ENCODE data around the gene FKBP1B. TPM values are rescaled to one million over a fixed set of nuclear protein-coding genes. Genes with fewer than 3 reads are reported as not detected.

Gene FKBP1B
- total RNA-seq, 1 donor from 2014 or later = 5.0 TPM

DNA sequence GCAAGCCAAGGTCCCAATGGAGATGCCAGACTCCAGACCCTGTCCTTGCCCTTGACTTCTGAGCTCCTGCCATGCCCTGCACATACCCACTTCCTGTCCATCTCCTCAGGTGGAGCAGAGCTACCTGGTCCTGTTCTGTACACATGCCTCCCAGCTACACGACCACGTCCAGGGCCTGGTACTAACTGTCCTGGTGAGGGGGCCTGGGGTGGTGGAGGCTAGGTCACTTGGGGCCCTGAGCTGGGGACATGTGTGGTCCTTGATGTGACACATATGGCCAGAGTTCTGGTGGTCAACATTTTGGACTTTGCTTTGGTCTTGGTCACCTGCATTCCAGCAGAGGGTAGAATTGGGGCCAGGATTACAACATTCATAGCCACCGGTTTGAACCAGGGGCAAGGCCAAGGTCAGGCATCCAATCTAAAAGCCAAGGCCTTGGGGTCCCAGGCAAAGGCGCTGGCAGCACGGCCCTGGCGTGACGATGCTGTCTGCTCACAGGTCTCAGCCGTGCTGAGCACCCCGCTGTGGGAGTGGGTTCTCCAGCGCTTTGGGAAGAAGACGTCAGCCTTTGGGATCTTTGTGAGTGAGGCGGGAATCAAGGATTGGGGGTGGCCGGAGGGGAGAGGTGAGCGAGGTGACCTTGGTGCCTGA, 27.1 kb upstream of the FKBP1B start:
- DNase-seq (ENCODE audit: low spot score) = peak; percentile 59

DNA sequence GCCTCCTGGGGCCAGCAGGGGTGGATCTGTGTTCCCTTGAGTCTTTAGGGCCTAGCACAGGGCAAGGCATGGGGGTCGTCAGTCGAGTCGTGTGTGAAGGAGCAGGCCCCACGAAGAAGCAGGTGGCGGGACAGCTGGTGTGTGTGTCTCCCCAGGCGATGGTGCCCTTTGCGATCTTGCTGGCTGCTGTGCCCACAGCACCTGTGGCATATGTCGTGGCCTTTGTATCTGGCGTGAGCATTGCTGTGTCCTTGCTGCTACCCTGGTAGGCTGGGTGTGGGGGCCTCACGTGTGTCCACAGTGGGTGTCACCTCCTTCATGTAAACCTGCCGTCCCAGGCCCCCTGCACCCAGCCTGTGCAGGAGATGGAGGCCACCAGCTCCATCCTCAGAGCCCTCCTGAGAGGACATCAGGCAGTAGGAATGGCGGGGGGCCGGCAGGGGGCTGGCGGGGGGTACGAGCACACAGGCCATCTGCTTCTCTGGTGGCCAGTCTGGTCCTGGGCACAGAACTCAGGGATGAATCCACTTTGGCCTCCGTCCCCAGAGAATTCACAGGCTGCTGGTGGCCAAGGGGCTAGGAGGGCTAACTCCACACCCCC, 26.5 kb upstream of the FKBP1B start:
- no peak for DNase-seq (ENCODE audit: low spot score)

DNA sequence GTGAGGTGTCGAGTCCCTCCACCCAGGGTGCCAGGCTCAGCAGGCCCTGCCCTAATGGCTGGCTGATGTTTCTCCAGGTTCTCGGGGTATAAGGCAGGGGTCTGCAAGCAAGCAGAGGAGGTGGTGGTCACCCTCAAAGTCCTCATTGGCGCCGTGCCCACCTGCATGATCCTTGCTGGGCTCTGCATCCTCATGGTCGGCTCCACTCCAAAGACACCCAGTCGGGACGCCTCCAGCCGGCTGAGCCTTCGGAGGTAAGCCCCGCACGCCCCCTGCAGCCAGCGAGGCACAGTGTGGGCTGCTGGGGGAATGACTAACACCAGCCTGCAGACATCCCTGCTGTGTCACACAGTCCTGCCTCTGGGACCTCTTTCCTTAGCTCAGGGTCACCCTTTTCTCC, 25.5 kb upstream of the FKBP1B start:
- DNase-seq (ENCODE audit: low spot score) = no peak

DNA sequence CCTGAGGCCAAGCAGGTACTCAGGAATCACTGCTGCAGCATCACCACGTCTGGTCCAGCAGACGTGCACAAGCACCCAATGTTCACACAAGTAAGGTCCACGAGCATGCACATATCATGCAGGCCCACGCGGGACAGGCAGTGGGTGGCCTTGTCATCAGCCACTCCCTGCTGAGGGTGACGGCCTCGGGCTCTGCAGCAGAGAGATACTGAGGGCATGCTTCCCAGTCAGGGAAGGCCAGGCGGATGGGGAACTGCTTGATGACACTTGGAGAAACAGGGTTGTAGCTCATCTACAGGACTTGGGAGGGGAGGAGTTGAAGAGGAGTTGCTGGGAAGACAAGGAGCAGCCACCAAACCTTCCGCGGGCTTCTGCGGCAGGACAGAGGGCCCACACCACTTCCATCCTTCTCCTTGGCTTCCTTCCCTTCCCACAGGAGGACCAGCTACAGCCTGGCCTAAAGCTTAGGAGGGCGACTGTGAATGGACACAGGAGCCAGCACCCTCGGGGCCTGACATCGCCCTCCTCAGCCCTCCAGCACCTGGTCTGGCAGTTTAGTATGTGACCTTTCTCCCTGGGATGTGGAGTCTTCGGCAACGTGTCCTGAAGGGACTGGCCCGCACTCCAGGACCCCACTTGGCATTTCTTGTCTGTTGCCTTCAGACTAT, 24.4 kb upstream of the FKBP1B start:
- DNase-seq (ENCODE audit: low spot score) = no peak

DNA sequence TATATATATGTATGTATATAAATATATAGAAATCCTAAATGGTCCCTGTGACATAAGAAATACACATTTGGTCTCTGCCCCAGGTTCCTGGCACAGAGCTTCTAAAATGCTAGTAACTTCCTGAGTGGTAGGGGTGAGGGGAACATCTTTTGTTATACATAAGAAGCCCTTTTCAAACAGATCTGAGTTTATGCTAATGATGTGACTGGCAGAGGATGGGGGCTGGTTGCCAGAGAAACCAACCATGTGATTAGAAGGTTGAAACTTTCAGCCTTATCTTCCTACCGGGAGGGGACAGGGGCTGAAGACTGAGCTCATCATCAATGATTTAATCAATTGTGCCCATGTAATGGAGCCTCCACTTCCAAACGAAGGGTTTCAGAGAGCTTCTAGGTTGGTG, 23.3 kb upstream of the FKBP1B start:
- no peak for DNase-seq (ENCODE audit: low spot score)

DNA sequence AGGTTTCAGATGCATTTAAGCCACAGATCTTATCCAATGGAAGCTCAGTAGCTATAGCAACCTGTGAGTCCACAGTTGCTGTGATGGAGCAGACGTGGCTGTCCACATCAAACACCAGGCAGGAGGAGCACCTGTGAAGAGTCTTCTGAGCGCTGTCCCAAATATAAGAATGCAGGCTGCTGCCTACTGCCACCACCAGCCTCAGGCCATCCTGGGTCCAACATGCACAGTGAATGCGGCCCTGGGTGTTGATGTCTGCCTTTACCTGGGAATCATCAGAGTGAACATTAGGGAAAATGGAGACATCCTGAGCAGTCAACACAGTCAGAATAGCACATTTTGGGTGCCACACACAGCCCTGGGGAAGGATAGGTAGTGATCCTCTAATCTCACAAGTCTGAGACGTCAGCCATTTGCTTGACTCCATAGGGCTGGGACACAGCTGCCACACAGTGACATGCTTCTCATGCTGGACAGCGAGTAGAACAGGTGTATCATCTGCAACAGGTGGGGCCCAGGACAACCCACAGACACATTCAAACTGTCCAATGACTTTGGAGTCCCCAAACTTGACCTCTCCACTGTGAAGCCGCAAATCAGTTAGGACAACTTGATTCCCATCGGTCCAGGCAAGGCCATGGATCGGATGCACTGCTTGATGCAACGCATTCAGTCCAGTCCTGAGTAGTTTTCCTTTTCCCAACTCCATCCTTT, 10.6 kb upstream of the FKBP1B start:
- DNase-seq (ENCODE audit: low spot score) = peak; percentile 73

DNA sequence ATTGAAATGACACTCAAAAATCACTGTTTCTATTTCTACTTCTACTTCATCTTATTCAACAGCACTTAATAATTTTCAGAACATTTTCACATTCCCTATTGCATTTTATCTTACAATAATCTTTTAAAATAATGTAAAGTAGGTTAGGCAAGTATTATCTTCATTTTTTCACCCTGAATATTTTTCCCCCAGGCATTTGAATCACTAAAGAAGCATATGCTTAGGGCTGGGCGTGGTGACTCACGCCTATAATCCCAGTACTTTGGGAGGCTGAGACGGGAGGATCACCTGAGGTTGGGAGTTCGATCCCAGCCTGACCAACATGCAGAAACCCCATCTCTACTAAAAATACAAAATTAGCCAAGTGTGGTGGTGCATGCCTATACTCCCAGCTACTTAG, 9.0 kb upstream of the FKBP1B start:
- DNase-seq (ENCODE audit: low spot score) = no peak

DNA sequence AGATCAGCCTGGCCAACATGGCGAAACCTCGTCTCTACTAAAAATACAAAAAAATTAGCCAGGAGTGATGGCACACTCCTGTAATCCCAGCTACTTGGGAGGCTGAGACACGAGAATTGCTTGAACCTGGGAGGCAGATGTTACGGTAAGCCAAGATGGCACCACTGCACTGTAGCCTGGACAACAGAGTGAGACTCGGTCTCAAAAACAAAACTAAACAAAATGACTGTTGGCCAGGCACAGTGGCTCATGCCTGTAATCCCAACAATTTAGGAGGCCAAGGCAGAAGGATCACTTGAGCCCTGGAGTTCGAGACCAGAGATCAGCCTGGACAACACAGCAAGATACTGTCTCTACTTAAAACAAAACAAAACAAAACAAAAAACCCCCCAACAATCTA, 6.4 kb upstream of the FKBP1B start:
- DNase-seq (ENCODE audit: low spot score) = peak; percentile 37

DNA sequence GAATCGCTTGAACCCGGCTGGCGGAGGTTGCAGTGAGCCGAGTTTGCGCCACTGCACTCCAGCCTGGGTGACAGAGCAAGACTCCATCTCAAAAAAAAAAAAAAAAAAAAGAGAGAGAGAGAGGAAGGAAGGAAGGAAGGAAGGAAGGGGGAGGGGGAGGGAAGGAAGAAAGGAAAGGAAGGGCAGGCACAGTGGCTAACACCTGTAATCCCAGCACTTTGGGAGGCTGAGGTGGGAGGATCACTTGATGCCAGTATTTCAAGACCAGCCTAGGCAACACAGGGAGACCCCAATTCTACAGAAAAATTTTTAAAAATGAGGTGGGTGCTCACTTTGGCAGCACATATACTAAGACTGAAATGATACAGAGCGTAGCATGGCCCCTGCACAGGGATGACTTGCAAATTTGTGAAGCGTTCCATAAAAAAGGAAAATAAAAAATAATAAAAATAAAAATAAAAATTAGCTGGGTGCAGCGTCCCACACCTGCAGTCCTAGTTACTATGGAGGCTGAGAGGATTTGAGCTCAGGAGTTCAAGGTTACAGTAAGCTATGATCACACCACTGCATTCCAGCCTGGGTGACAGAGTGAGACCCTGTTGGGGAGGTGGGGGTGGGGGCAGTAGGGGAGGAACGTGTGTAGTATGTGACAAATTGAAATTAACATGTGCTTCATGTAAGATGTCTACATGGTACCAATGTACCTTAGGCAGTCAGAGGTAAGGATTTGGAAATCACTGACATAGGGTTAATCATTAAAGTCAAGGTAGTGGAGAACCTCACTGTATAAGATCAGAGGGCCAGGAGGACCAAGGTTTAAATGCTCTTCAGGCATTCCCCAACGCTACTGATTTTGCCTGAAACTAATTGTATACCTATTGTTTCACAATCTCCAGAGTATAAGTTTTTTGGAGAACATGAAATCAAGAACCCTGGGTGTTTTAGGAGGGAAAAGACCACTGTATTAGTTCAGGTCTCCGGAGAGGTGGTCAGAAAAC, 3.7 kb upstream of the FKBP1B start:
- DNase-seq (ENCODE audit: low spot score) = no peak

DNA sequence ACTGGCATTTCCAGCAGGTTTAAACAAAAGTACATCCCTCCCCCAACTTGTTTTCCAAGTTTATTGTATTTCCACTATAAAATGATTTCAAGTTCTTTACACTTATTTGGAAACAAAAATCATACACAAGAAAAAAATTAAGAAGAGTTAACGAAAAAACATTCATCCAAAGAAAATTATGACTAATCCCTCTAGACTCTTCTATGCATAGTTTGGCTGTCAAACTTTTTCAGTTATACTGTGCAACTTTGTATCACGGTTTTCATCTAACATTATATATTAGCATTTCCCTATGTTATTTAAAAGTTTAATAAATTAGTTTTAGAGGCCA, 3.0 kb upstream of the FKBP1B start:
- no peak for DNase-seq (ENCODE audit: low spot score)

DNA sequence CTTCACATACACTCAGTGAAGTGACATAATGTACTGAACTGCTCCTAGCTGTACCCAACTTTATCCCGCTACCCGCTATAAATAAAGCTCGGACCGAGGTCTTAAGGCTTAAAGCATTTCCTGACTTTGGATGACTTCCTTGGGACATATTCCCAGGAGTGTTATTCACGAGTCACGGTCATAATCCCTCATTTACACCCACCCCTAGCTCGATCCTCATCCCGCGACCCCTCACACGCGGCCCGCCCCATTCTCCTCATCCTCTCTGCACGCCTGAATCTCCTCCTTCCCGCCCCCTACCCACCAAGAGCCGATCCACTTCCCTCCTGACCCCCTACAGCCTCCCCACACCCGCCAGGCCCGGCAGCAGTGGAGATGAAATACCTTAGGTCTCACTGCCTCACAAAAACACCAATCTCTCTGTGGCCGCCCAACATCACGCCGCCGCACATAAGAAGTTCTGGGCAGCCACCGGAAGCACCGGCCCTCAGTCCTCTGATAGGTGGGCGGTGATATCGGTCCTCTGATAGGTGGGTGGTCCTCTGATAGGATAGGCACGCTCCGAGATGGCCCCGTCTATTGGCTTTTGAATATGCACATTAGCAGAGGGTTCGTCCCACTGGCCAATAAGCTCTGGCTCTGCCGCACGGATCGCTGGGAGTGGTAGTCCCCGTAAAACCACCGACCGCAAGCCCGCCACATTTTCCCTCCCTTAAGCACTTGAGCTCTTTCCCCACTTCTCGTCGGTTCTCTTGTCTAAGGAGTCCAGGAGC, 2.4 kb upstream of the FKBP1B start, which contains the start of gene WDCP:
TSS of gene WDCP (minus strand) at position 462 of the 773 bp plus-strand sequence. CDS start 7,897 bp downstream, outside the sequence.
- peak; percentile 92 for DNase-seq (ENCODE audit: low spot score)

DNA sequence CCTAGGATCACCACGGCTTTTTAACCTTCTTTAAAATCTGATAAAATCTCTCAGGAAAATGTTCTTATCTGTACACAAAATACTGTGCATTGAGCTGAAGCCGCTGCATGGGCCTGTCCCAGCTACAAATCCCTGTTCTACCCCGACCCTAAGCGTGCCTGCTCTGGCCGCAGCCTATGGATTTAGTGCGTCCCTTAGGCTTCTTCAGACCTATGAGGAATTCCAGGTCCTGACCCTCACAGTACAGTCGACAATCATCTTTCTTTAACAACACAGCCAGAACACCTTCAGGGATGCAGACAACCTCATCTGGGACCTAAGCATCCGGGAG, 1.9 kb upstream of the FKBP1B start:
- no peak for DNase-seq (ENCODE audit: low spot score)

DNA sequence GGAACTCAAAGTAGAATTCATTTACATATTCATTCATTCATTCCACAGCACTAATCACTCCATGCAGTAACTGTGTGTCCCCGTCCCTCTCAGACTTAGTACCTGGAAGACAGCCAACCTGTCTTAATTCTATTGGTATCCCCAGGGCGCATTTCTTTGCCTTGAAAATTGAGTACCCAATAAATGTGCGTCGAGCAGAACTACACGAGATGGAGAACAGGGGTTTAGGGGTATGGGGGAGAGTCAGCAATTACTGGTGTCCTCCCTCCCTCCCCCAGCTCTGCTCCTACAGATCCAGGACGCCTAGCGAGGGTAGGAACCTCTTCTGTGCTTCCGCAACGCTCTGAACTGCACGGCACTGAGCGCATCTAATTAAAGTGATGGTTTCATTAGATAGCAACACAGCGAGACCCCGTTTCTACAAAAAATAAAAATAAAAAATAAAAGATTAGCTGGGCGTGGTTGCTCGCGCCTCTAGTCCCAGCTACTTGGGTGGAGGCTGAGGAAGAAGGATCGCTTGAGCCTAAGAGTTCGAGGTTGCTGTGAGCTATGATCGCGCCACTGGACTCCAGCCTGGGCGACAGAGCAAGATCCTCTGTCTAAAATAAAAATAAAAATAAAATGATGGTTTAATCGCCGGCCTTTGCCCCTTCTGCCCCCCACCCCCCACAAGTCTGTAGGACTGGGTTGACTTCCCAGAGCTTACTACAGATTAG, 614 bp upstream of the FKBP1B start:
- DNase-seq (ENCODE audit: low spot score) = no peak

DNA sequence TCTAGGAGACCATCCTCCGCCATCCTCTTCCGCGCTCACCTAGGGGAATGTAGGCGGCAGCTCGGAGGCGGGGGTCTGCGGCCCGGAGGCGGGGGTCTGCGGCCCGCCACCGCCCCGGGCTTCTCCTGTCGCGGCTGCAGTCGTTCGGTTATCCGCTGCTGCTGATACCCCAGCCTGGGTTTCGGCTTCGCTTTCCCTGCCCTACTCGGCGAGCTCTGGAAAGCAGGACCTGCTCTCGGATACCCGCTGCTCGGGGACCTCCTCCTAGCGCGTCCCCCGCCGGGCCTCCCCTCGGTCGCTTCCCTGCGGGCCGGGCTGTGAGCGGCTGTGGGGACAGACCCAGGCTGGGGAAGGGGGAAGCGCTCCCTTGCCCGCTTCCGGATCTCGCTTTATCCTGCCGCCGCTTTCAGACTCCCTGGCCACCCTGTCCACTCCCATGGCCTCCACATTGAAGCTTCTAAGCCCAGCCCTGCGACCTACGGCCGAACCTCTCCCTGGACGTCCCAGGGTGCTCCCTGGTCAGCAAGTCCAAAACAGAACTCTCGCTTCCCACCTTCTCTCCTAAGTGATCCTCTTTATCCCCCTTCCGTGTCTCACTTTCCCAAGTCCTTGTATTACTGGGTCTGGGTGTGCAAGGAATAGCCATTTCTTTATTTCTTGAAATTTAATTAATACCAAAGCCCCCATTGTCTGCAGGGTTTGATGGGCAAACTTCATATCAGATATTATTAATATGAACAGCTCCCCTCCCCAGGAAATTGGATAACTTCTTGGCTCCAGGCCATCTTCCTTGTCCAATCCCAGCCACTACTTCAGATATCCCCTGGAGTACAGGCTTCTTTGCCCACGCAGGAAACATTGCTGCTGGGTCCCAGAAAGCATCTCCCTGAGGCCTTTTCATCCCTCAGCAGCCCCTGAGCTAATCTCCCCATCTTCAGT, 769 bp downstream of the FKBP1B start:
- no peak for DNase-seq (ENCODE audit: low spot score)

DNA sequence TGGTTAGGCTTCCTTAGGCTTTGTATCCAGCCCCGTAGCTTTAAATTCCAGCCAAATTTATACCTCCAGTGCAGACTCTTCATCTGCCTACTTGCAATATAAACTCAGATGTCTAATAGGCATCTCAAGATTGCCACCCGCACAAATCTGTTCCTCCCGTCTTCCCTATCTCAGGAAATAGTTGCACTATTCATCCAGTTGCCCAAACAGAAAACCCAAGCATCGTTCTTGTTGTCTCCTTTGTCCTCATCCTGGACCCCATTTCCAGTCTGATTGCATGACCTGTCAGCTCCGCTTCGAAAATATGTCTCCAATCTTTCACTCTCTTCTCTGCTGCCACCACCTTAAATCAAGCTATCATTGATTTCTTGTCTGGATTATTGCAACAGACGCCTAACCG, 2.3 kb downstream of the FKBP1B start:
- no peak for DNase-seq (ENCODE audit: low spot score)

DNA sequence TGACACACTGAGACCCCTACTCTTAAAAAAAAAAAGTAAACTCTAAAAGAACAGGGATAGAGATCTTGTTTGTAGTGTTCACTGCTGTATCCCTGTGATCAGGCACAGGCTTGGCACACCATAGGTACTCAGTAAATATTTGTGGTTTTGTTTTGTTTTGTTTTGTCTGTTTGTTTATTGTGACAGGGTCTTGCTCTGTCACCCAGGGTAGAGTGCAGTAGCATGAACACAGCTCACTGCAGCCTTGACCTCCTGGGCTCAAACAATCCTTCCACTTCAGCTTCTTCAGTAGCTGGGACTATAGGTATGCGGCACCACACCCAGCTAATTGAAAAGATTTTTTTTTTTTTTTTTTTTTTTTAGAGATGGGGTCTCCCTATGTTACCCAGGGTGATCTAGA, 3.4 kb downstream of the FKBP1B start:
- no peak for DNase-seq (ENCODE audit: low spot score)

DNA sequence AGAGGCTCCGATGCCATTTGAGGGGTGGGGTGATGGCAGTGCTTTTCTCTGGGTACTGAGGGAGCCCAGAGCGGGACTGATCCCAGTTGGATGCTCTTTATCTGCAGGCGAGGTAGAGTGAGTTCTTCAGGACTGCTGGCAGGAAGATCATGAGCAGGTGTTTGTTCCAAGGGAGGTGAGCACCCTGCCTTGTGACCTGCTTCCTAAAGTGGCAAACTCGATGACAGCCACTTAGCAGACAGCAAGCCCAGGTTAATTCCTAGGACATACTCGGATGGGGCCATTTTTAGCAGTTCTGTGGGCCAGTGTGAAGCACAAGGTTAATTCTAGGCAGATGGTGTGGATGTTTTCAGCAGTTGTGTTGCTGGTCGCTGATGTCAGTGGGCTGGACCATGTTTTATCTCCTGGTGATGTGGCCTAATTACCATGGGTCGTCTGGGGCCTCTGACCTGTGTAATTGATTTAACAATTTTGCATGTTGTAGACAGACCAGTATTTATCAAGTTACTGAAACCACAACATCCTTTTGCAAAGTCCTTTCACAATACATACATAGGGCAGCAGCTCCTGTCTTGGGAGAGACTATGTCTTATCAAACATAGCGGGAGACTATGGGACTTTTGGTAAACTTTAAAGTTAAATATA, 4.9 kb downstream of the FKBP1B start:
- no peak for DNase-seq (ENCODE audit: low spot score)

DNA sequence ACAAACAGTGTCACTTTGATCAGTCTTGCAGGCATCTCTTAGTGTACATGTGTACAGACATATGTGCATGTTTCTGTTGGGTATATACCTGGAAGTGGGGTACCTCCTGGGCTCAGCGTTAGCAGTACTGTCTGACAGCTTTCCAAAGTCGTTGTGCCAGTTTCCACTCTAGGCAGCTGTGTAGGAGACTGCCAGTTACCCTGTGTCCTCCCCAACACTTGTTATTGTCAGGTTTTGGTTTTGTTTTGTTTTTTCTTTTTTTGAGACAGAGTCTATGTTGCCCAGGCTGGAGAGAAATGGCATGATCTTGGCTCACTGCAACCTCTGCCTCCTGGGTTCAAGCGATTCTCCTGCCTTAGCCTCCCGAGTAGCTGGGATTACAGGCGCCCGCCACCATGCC, 6.2 kb downstream of the FKBP1B start:
- no peak for DNase-seq (ENCODE audit: low spot score)

Measured in mesenteric fat pad (tissue), 1 donor.